GM21786 (cell line): ENCODE measurements around the gene TNS2.

ENCODE experiments used
- ATAC-seq: cut with Tn5 transposase; IDR thresholded peaks from one replicate; pipeline ENCODE4 v1.9.1; 2021; ENCODE audit not compliant: unreplicated experiment

The TNS2 gene

GRCh38 chr12:53057816-53058500, 8.1 kb downstream of the TNS2 start:
- ATAC-seq, result no peak

GRCh38 chr12:53058674-53059433, 9.0 kb downstream of the TNS2 start:
- ATAC-seq, result no peak

GRCh38 chr12:53059434-53060063, 9.7 kb downstream of the TNS2 start:
- ATAC-seq, result no peak

- no peak for ATAC-seq
These were observed 10.3 kb downstream of the TNS2 start for GRCh38 chr12:53060064-53060720.

GRCh38 chr12:53060721-53061276, 10.9 kb downstream of the TNS2 start:
- no peak for ATAC-seq

- ATAC-seq, result no peak
These were observed 11.6 kb downstream of the TNS2 start for GRCh38 chr12:53061404-53062010.

GRCh38 chr12:53062011-53062961, 12.4 kb downstream of the TNS2 start:
- ATAC-seq, result no peak

GRCh38 chr12:53062977-53063707, 13.3 kb downstream of the TNS2 start:
- no peak for ATAC-seq

GRCh38 chr12:53063708-53064612, 14.1 kb downstream of the TNS2 start:
- ATAC-seq, result no peak

GRCh38 chr12:53064613-53065436, 15.0 kb downstream of the TNS2 start:
- no peak for ATAC-seq

- no peak for ATAC-seq
These were observed 15.6 kb downstream of the TNS2 start for GRCh38 chr12:53065470-53065869.

- ATAC-seq, result no peak
These were observed 16.4 kb downstream of the TNS2 start for GRCh38 chr12:53065975-53066931.

GRCh38 chr12:53067074-53067992, 17.5 kb downstream of the TNS2 start:
- ATAC-seq, result no peak

- no peak for ATAC-seq
These were observed 18.3 kb downstream of the TNS2 start for GRCh38 chr12:53067993-53068770.
